ENCODE results near the gene ABHD16A.

Gene ABHD16A

DNA sequence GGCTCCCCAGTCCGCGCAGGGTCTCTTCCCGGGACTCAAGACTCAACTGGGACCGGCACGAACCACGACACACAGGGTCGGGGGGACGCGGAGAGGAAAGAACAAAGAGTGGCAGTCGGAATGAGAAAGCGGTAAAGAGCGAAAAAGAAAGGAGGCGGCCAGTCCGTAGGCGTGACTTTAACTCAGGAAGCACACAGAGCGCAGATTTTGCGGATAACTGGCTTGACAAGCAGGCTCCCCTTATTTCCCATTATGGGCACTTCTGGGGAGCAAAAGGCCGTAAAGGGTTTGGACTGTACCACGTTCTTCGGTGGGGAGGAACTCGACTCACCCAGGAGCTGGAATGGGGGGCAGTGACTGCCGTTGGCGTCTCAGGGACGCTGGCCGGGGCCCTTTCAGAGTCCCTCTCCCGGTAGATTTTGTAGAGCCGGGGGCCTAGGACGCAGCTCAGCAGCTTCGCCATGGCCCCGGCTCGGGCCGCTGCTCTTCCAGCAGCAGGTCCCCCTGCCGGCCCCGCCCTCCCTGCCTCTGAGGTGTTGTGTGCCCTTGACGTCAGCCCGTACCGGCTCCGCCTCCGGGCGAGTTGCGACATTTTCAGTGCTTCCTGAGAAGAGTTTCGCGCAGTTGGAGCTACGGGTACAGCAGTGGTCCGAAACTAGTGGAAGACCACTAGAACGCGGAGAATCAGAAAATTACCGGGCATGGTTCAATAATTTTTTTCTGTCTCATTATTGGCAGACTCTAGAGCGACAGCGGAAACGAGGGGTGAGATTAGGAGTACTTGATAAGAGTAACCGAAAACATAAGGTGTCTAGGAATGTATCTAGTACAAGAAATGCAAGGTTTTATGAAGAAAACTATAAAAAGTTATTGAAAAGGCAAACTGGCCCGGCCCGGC lies at the start of gene ABHD16A:
TSS of gene ABHD16A (minus strand) at position 506 of the 898 bp plus-strand sequence. CDS start at position 463, 43 bp downstream.
- peak; percentile 98 for DNase-seq (ENCODE audit: low read depth)

DNA sequence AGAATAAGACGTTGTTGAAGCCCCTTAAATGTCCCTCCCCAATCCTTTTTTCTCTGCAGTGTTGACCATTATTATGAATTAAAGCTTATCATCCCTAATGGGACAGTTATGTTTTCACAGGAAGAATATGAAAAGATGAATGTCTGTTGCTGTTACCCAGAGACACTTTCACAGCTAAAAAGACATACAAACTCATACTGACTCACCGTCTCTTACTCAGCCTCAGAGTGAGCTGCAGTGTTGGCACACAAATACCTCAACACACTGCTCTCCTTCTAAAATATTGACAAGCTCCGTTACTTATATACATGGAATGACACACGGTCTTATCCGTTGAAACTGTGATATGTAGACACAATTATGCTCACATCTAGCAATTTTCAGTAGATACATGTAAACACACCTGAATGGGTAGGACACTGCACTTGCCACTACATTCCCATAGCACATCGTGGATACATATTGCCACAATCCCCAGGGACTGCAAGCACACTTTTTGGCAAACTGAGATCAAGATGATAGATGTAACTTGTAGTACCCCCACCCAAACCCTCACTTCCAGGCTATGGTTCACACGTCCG lies 49.7 kb upstream of the ABHD16A start:
- DNase-seq (ENCODE audit: low read depth) = peak; percentile 29

DNA sequence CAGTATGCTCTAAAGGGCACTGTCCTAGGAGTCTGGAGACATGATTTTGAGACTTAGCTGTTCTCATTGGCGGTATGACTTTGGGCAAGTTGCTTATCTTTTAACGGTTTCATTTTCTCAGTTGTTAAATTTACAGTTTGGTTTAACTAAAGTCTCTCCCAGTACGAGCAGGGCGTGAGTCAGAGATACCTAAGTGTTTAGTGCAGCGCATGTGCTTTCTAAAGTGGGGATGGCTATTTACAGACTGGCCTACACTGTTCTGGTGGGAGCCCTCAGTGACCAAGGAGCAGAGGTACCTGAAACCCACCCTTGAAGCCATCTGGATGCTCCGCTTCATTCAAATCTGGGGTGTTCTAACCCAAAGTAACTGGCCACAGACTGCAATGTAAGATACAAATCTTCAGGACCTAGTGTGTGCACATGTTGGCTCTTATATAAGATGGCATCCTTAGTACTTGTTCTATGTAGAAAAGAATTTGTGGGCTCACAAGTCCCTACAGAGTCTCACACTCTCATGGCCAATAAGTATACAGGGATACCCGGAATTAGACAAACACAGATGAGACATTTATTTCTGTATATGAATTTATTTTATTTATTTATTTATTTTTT lies 47.4 kb upstream of the ABHD16A start:
- no peak for DNase-seq (ENCODE audit: low read depth)

DNA sequence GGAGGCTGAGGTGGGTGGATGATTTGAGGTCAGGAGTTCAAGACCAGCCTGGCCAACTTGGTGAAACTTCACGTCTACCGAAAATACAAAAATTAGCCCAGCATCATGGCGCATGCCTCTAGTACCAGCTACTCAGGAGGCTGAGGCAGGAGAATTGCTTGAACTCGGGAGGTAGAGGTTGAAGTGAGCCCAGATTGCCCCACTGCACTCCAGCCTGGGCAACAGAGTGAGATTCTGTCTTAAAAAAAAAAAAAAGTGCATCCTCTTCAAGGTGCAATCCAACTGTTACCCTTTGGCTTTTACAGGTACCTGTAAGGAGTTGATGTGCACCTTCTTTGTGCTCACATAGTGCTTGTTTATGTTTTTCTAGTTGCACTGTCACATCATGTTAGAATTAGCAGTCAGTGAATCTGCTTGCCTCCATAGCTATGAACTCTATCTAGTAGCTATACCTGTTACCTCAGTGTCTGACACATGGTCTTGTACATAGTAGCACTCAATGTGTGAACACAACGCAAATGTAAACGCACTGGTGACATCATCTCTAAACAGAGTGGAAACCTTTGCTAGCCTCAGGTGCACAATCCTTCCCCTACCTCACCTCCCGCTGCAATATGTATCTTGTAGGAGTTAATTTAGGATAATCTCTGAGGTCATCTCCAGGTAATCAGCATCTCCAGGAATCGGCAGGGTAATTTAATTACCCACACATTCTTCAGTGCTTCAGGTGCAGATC lies 46.3 kb upstream of the ABHD16A start:
- DNase-seq (ENCODE audit: low read depth) = no peak

DNA sequence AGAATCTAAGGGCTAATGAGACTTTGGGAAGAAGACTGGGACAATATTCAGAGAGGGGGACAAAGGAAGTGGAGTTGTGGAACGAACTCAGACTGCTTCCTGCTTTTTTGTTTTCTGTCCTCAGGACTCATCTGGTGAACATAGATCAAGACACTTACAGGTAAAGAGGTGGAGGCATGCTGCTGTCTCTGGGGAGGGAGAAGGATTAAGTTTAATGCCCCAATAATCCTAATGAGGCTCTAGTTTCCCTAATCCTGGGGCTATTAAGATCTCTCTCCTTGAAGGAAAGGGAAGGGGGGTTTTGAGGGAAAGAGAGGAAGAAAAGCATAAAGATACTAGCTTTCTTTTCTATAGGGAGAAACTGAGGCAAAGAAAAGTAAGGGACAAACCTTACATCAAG lies 41.3 kb upstream of the ABHD16A start:
- no peak for DNase-seq (ENCODE audit: low read depth)

DNA sequence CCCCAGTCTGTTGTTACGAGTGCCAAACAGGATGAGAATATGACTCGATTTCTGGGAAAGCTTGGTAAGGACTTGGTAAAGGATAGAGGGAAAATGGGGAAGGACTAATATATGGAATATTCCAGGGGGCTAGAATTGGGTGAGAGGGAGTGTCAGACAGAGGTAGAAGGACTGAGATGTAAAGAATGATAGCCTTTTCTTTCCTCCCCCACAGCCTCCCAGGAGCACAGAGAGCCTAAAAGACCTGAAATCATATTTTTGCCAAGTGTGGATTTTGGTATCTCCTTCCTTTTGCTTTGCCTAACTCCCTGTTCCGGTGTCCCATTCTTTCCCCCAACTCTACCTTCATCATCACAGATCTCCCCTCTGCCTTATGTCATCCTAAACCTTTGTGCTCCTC lies 39.8 kb upstream of the ABHD16A start:
- DNase-seq (ENCODE audit: low read depth) = no peak

DNA sequence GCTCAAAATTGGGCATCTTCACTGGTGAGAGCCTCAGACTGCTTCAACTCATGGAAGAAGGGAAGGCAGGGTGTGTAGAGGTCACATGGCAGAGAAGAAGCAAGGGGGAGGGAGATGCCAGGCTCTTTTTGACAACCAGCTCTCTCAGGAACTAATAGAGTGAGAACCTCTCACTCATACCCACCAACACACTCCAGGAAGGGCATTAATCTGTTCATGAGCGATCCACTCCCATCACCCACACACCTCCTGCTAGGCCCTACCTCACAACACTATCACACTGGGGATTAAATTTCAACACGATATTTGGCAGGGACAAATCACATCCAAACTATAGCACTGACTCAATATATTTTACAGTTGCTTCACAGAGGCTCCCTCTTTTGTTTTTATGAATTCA lies 38.7 kb upstream of the ABHD16A start:
- DNase-seq (ENCODE audit: low read depth) = no peak

DNA sequence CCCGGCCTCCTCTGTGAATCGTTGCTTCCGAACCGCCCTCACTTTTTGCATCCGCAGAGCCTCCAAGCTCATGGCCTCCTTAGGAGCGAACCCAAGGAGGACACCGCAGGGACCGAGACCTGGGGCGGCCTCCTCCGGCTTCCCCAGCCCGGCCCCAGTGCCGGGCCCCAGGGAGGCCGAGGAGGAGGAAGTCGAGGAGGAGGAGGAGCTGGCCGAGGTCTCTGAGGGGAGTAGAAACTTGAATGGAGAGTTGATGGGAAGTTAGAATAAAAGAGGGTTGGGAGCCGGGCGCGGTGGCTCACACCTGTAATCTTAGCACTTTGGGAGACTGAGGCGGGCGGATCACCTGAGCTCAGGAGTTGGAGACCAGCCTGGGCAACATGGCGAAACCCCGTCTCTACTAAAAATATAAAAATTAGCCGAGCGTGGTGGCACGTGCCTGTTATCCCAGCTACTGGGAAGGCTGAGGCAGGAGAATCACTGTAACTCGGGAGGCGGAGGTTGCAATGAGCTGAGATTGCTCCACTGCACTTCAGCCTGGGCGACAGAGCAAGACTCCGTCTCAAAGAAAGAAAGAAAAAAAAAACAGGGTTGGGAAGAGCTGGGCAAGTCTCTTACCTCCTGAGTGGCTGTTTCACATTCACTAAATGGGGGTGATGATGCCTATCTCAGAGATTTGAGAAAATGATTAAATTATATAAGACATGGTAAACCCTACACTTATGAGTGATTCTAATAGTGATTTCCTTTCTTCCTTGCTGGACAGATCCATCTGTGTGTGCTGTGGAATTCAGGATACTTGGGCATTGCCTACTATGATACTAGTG lies 37.5 kb upstream of the ABHD16A start:
- DNase-seq (ENCODE audit: low read depth) = no peak

DNA sequence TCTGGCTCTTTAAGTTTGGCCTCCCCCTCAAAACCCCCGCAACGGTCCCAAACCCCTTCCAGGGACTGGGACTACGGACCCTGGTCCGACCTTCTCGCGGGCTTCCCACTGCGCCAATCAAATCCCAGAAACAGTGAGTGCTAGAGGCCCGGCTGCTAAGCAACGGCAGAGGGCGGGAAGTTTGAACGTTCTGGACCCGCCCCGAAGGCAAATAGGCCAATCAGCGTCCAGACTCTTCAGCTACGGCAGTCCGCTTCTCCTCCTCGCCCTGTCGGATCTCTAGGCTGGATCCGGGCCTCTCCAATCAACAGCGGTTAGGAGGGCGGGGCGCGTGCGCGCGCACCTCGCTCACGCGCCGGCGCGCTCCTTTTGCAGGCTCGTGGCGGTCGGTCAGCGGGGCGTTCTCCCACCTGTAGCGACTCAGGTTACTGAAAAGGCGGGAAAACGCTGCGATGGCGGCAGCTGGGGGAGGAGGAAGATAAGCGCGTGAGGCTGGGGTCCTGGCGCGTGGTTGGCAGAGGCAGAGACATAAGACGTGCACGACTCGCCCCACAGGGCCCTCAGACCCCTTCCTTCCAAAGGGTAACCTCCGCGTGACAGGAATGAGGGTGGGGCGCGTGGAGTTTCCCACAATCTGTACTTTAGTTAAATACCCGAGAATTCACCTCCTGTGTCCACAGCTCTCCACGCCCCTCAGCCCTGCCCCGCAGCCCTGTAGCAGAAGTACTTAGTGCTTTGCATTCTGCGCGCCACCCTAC lies 36.7 kb upstream of the ABHD16A start, which contains the start of gene MSH5:
TSS of gene MSH5 (plus strand) at position 367 of the 758 bp plus-strand sequence. CDS start 462 bp downstream, outside the sequence.
- peak; percentile 99 for DNase-seq (ENCODE audit: low read depth)

DNA sequence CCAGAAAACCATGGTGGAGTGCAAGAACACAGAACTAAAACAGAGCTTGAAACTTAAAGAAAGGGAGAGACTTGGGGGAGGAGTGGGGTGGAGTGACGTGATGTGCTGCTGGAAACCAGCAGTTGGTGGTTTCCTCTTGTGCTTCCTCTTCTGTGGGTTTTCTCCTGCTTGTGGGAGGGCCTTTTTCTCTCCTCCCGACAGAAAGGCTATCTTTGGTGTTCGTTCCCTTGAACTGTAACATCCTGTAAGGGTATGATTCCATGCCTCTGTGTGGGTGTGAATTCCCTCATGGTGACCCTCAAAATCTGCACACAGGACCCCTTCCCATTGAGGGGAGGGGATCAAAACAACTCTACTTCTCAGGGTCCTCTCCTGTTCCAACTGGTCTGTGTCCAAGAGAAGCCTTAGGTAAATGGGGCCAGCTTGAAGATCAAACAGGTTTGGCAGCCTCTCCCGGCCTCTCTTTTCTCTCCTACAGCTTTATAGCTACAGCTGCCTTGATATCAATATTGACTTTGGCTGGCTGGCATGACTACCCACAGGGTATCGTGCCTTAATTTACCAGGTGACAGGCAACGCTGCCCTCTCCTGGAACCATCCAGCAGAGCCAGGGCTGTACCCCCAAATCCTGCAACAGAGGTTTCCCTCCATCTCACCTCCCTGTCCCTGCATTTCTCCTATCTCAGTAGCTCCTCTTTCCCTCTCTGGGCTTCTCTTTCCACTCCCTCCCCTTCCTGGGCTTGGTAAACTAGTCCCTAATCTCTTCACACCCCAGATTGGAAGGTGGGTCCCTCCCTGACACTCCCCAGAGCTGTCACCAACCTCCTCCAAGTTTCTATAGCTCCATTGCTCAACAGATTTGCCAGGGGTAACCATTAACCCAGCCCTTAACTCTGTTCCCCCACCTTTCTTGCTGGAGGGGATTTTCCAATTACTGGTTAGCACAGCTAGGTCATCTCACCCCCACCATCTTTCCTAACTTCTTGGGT lies 35.2 kb upstream of the ABHD16A start:
- DNase-seq (ENCODE audit: low read depth) = peak; percentile 82

DNA sequence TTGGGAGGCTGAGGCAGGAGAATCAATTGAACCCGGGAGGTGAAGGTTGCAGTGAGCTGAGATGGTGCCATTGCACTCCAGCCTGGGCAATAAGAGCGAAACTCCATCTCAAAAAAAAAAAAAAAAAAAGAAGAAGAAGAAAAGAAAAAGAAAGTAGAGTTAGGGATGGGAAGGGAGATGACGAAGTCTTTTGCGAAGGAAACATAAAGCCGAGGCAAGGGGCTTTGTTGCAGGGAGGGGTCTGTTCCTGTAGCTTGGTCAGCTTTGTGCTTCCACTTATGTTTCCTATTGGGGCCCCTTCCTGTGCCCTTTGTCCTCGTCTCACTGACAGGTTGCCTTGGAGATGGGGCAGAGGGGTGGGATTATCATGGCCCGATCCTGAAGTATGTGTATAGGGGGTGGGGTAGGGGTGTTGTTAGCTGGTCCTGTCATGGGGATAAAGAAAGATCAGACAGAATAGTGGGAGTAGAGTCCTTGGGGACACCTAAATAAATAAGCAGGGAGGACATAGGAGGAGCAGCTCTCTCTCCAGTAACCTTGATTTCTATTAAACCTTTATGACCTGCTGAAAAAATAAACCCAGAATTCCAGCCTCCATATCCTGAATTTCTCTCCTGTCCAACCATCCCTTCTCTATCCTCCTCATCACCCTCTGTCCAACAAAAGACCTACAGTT lies 34.3 kb upstream of the ABHD16A start:
- DNase-seq (ENCODE audit: low read depth) = peak; percentile 25

DNA sequence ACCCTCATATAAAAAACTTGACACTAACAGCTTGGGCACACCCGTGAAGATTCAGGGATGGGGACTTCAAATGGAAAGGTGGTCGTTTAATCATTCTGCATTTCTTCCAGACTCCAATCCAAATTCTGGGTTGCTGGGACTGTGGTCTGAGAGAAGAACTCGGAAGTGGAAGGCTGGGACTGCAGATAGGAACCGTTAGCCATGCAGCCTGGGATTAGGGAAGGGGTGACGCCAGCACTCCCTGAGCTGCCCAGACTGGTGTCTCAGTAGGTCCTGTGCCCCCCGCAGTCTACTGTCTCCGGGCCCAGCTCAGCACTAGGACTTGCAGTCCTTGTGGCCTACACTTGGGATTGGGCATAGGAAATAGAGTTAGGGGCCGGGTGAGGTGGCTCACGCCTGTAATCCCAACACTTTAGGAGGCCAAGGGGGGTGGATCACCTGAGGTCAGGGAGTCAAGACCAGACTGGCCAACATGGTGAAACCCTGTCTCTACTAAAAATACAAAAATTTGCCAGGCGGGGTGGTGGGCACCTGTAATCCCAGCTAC lies 33.7 kb upstream of the ABHD16A start:
- no peak for DNase-seq (ENCODE audit: low read depth)

DNA sequence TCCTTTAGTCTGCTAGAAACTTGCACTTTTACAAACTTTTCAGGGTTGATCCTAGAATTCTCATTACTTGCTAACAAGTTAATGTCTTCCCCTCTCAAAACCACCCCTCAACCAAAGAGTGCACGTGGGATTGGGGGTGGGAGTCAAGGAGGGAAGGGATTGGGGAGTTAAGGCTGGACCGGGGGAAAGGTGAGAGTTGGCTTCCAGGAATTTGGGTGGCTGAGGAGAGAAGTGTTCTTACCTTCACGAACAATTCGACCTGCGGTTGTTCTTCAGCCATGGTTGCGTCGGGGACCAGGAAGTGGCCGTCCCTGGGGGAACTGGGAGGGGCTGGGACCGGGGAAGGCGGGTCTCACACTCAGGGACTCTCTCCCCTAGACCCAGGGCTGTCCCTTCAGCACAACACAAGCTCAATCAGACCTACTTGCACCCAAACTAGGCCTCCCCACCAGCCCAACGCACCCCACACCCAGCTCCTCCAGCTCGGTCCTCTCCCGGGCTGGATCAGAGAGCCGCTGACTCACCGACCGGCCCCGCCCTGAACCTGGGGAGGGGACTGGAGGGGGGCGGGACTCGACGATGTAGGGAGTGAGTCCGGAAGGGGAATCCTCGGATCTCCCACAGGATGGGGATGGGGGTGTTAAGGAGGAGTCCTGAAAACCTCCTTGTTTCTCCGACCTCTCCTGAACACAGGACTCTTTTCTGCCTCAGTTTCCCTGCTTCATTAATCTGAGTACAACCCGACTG lies 33.1 kb upstream of the ABHD16A start, which contains the start of gene CLIC1:
TSS of gene CLIC1 (minus strand) at position 510 of the 747 bp plus-strand sequence. CDS start at position 280, 230 bp downstream.
- peak; percentile 81 for DNase-seq (ENCODE audit: low read depth)

DNA sequence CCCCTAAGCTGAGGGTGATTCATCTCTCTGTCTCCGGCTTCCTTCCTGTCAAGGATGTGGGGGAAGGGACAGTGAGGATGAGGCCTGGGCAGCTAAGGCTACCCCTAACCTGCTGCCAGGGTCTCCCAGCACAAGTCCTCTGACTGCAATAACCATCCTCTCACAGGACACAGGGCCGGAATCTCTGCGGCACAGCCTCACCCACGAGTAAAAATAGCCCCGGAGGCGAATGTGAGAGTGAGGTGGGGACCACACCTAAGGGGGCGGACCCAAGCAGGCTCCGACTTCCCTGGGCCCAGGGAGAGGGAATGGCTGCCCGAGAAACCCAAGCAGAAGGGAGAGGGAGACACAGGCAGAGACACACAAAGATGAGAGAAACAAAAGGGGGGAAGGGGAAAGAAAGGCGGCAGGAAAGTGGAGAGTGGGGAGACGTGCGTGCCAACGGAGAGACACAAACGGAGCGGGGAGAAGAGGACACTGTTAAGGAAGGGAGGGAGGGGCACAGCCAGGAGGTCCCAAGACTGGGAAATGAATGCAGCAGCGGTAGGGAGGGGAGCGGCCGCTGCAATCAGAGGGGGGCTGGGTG lies 31.8 kb upstream of the ABHD16A start:
- DNase-seq (ENCODE audit: low read depth) = peak; percentile 43

DNA sequence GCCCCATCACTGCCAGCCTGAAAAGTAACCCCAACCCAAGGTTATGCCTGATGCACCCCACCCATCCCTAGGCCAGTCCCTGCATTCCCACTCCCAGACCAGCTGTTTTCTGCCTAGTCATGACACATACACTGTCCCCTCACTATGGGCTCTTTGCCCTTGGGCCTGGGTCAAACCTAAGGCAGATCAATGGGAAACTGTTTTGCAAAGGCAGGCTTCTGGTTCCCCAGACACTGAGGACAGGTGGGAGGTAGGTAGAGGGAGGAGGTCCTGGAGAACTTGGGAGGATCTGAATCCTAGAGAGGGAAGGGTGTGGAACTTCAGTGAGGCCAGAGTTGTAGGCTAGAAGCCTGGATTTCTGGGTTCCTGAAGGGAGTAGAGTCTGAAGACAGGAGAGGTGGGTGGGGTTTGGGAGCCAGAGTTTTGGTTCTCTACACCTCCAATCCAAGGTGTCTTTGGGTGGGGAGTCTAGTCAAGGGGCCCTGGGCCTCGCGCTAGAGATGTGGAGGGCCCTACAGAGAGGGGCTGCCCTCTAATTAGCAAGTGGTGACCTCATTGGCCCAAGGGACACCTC lies 31.2 kb upstream of the ABHD16A start:
- no peak for DNase-seq (ENCODE audit: low read depth)

DNA sequence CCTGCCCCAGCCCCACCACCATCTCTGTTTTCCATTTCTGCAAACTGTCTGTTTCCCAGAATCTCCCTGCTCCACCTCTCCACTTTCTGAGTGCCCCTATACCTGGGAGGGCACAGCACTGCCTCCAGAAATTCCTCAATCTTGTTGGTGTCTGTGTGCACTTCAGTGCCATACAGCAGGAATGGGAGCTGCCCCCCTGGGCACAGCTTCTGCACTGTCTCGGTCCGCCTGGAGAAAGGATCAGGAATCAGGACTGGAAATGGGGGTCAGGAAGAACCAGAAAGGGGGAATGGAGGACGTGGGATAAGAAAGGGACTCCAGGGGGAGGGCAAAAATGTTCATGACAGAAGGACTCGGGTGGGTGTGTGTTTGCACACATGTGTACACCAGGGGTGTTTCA lies 30.6 kb upstream of the ABHD16A start:
- no peak for DNase-seq (ENCODE audit: low read depth)

DNA sequence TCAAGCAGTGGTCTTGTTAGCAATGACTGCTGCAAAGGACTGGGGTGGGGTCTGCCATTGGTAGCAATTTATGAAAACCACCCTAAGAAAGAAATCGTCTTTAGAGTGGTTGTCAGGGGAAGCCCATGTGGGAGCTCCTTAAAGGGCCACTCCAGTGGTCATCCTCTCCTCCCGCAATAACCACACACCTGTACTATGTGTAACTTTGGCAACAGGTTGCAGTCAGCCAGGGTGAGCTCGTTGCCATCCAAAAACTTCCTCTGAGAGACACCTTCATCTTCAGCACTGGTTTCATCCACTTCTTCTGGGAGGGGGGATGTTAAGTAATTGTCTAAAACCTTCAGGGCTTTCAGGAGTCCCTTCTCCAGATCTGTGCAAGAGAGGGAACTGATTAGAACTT lies 28.9 kb upstream of the ABHD16A start:
- no peak for DNase-seq (ENCODE audit: low read depth)

Data from fibroblast of gingiva (primary cell).